A172 (cell line): ENCODE data around the gene KRTAP20-3. TPM values are rescaled to one million over a fixed set of nuclear protein-coding genes. Genes with fewer than 3 reads are reported as not detected.

Experiments
- DNase-seq: peaks from one replicate; pipeline ENCODE4 v3.0.0-alpha.2; 2015; ENCODE audit warnings: low spot score
- total RNA-seq: library from RNA; depleted of rRNA; stranded (reverse); fragments of >200 nt; shearing (Covaris generic); gene quantifications from 2 replicates; pipeline ENCODE4 v1.2.3, GENCODE V29; 2014; rRNA removed

The KRTAP20-3 gene
- total RNA-seq, 1 experiment from 2014 or later, result not detected

DNA sequence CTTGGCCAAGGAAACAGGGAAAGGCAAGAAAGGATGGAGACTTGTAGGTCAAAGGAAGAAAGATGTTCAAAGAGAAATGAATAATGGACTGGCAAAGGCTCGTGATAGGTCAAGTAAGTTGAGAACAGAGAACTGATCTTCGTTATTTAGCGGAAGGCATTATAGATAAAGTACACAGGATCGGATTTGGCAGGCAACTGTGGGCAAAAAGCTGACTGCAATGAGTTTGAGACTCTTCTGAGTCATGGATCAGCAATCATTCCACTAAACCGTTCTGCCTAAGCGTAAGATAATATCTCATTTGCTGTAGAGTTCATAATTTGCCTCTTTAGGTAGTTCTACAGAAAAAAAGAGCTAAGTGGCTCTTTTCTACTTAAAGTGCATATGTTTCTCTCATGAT lies 41.8 kb downstream of the KRTAP20-3 start:
- DNase-seq, result no peak

DNA sequence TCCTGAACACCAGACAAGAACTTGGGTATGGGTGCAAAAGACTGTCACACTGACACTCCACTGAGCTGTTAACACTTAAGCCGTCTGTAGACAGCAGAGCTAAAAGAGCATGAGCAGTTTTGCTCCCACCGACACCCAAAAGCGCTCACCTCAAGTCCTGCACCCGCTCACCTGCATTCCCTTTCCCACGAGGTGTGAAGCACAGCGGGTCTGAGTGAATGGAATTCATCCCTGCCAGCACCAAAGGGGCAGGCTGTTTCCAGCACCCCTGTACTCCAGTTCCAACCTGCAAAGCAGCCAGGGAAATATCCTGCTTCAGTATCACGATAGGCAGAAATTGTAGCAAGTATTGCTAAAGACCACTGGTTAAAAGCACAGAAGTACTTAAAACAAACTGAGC lies 47.2 kb downstream of the KRTAP20-3 start:
- no peak for DNase-seq

Other genes starting within 250 kb of the KRTAP20-3 start
- not detected in 2 replicates for gene KRTAP13-1, start 246.8 kb upstream of the KRTAP20-3 start, total RNA-seq
- not detected in 2 replicates for gene KRTAP13-3, start 216.9 kb upstream of the KRTAP20-3 start, total RNA-seq
- not detected in 2 replicates for gene KRTAP13-4, start 212.6 kb upstream of the KRTAP20-3 start, total RNA-seq
- not detected in 2 replicates for gene KRTAP15-1, start 202.6 kb upstream of the KRTAP20-3 start, total RNA-seq
- gene KRTAP19-1, start 162.5 kb upstream of the KRTAP20-3 start, total RNA-seq, result not detected in 2 replicates
- gene KRTAP19-2, start 155.4 kb upstream of the KRTAP20-3 start, total RNA-seq, result not detected in 2 replicates
- not detected in 2 replicates for gene KRTAP19-3, start 150.9 kb upstream of the KRTAP20-3 start, total RNA-seq
- not detected in 2 replicates for gene KRTAP19-4, start 145.7 kb upstream of the KRTAP20-3 start, total RNA-seq
- gene KRTAP19-5, start 140.7 kb upstream of the KRTAP20-3 start, total RNA-seq, result not detected in 2 replicates
- gene KRTAP19-6, start 101.0 kb upstream of the KRTAP20-3 start, total RNA-seq, result not detected in 2 replicates
- not detected in 2 replicates for gene KRTAP19-7, start 81.5 kb upstream of the KRTAP20-3 start, total RNA-seq
- gene KRTAP22-2, start 52.5 kb upstream of the KRTAP20-3 start, total RNA-seq, result not detected in 2 replicates
- gene KRTAP6-3, start 50.4 kb upstream of the KRTAP20-3 start, total RNA-seq, result not detected in 2 replicates
- gene KRTAP6-2, start 44.0 kb upstream of the KRTAP20-3 start, total RNA-seq, result not detected in 2 replicates
- gene KRTAP22-1, start 41.8 kb upstream of the KRTAP20-3 start, total RNA-seq, result not detected in 2 replicates
- gene KRTAP6-1, start 28.9 kb upstream of the KRTAP20-3 start, total RNA-seq, result not detected in 2 replicates
- not detected in 2 replicates for gene KRTAP20-1, start 26.4 kb upstream of the KRTAP20-3 start, total RNA-seq
- gene KRTAP20-4, start 22.2 kb upstream of the KRTAP20-3 start, total RNA-seq, result not detected in 2 replicates
- gene KRTAP20-2, start 7.7 kb upstream of the KRTAP20-3 start, total RNA-seq, result not detected in 2 replicates
- not detected in 2 replicates for gene KRTAP21-3, start 75.9 kb downstream of the KRTAP20-3 start, total RNA-seq
- not detected in 2 replicates for gene KRTAP21-2, start 104.4 kb downstream of the KRTAP20-3 start, total RNA-seq
- not detected in 2 replicates for gene KRTAP21-1, start 112.6 kb downstream of the KRTAP20-3 start, total RNA-seq
- not detected in 2 replicates for gene KRTAP8-1, start 170.4 kb downstream of the KRTAP20-3 start, total RNA-seq
- not detected in 2 replicates for gene KRTAP7-1, start 186.9 kb downstream of the KRTAP20-3 start, total RNA-seq
- not detected in 2 replicates for gene KRTAP11-1, start 238.7 kb downstream of the KRTAP20-3 start, total RNA-seq